Measurements from ENCODE around the gene CYP2U1.

The CYP2U1 gene

DNA sequence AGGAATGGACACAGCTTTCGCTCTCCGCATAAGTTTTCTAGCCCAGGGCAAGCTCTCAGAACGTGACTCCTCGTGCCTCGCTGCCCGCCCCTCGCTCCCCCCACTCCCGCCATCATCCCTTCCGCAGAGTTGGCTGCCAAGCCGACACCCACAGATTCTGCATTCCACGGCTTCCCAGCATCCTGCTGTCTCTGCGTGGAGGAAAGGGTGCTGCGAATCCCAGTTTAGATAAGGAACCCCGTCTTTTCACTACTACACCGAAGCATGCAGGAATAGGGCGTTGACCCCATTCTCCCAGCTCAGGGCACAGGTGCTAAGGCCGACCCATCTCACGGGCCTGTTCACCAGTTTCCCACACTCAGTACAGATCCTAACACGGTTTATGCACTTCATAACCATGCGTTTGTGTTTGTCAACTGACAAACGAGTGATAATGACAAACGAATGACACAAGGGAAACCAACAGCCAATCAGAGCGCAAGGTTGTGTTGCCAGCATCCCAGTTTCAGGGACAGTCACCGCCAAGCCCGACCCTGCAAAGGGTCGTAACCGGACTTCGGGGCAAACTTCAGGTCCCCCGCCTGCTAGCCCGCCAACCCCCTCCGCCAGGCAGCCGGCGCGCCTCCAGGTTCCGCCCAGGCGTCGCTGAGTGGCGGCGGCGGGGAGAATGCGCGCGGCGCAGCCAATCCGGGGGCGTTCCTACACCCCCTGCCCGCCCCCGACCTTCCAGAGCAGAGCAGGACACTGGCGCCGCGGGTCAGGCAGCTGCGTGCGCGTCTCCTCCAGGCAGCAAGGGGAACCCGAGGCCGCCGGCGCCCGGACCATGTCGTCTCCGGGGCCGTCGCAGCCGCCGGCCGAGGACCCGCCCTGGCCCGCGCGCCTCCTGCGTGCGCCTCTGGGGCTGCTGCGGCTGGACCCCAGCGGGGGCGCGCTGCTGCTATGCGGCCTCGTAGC is at the start of gene CYP2U1:
TSS of gene CYP2U1 (plus strand) at position 729 of the 954 bp plus-strand sequence. CDS start at position 824, 95 bp downstream.
- H3K4me3 ChIP-seq (replicated peaks; ENCODE audit: low read depth, low read length): peak within 1 kb of the TSS; percentile 71
- TF ChIP-seq, protein P1, sequence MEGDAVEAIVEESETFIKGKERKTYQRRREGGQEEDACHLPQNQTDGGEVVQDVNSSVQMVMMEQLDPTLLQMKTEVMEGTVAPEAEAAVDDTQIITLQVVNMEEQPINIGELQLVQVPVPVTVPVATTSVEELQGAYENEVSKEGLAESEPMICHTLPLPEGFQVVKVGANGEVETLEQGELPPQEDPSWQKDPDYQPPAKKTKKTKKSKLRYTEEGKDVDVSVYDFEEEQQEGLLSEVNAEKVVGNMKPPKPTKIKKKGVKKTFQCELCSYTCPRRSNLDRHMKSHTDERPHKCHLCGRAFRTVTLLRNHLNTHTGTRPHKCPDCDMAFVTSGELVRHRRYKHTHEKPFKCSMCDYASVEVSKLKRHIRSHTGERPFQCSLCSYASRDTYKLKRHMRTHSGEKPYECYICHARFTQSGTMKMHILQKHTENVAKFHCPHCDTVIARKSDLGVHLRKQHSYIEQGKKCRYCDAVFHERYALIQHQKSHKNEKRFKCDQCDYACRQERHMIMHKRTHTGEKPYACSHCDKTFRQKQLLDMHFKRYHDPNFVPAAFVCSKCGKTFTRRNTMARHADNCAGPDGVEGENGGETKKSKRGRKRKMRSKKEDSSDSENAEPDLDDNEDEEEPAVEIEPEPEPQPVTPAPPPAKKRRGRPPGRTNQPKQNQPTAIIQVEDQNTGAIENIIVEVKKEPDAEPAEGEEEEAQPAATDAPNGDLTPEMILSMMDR (IDR thresholded peaks at IDR 0.05; ENCODE audit: low read length, missing control alignments): no peak
- DNase-seq (ENCODE audit: low read depth): peak; percentile 75

DNA sequence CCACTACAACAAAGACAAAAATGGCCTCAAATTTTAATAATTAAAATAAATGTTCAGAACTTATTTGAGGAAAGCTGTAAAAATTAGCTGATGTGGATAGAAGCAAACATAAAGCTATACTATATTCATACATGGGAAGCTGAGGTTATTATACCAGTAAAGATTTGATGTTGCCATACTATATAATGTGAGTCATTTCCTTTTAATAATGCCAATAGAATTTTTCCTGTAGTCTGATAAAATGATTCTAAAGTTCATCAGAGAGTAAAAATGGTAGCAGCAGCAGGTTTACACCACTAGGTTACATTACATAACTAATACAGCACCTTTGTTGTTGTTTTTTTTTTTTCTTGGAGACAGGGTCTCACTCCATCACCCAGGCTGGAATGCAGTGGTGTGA is 45.5 kb upstream of the CYP2U1 start:
- H3K4me3 ChIP-seq (replicated peaks; ENCODE audit: low read depth, low read length): no peak overlapping the region
- TF ChIP-seq, protein P1 (IDR thresholded peaks at IDR 0.05; ENCODE audit: low read length, missing control alignments): no peak
- no peak for DNase-seq (ENCODE audit: low read depth)

DNA sequence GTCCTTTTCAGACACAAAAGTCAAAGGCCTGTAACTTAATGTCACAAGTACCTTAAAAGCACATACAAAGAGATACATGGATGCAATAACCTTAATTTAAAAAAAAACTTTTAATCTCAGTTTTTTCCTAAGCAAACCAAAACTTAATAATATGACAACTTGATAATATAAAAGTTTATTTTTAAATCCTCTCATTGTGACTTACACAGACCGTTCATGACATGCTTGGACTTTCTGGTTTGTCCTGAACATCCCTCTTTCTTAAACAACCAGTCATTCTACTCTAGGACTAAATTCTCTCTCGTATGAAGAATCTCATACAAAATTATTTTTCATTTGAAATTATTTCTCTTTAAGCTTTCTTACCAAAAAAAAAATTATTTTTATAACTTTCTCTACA is 43.1 kb upstream of the CYP2U1 start:
- DNase-seq (ENCODE audit: low read depth): no peak
- TF ChIP-seq, protein P1 (IDR thresholded peaks at IDR 0.05; ENCODE audit: low read length, missing control alignments): no peak
- H3K4me3 ChIP-seq (replicated peaks; ENCODE audit: low read depth, low read length): no peak overlapping the region

DNA sequence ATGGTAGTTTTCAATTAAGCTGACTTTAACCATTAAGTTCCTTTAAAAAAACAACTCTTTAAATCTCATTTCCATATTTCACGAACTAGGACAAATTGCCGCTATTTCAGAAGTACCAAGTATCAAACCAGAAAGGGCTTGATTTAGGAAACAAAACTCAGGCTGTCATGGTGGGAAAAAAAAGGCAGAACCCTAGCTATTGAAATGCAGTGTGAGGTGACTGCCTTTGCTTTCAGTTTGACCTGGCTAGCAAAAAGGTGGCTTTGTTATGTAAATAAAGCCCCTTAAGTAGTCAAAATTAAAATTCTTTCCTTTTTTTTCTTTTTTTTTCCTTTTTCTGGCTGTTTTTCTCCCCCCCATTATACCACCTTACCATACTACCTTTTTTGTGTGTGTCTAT is 40.6 kb upstream of the CYP2U1 start:
- TF ChIP-seq, protein P1 (IDR thresholded peaks at IDR 0.05; ENCODE audit: low read length, missing control alignments): no peak
- no peak for DNase-seq (ENCODE audit: low read depth)
- no peak overlapping the region for H3K4me3 ChIP-seq (replicated peaks; ENCODE audit: low read depth, low read length)

DNA sequence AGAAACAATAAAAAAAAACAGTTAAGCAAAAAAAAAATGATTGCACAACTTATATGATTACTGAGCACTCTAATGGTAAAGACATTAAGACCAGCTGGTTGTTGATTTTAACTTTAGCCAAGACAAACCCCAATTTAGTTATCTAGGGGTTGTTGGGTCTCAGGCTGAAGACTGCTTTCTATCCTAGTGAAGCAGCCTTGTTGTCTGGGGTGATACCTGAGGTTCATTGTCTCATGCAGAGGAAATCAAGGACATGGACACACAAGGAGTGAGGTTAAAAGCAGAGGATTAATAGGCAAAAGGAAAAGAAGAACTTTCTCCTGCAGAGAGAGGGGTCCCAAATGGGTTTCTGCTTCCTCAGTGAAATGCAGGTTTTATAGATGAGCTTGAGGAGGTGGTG is 40.0 kb upstream of the CYP2U1 start:
- no peak for DNase-seq (ENCODE audit: low read depth)
- H3K4me3 ChIP-seq (replicated peaks; ENCODE audit: low read depth, low read length): no peak overlapping the region
- TF ChIP-seq, protein P1 (IDR thresholded peaks at IDR 0.05; ENCODE audit: low read length, missing control alignments): no peak

DNA sequence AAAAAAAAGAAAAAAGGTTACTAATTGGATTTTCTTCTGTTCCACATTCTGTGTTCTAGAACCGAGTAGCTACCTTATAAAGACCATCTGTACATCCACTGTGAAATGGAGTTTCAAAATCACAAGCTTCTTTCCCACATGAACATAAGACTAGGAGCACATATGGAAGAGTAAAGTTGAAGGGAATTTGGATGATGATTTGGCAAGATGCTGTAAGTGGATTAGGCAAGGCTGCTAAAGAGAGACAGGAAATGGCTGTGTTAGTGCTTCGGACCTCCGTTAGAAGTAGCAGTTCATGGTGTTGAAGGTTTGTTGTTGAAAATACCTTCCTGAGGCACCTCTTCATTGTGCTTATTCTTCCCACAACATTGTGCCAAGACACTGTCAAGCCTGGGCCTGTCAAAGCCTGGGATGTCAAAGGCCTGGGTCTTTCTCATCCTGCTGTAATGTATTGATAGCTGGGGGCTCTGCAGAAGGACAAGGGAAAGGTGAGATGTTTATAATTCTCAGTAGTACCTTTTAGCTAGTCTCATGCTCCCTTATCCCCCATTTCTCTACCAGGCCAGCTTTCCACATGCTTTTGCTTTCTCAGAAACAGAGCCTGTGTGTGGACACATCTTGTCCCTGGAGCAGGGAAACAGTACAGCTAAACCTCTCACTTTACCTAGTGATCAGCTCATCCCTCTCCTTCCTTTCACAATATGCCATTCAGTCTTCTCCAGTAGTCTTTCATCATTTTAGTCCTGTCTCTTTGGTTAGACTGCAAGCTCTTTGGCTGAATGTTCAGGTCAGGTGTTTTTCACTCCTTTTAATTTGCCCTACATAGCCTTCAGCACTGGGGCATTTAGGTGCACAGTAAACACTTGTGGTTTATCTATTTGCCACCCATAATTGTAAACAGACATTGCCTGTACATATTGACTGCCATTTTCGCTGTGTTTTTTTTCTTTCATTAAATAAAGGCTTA is 37.9 kb upstream of the CYP2U1 start:
- H3K4me3 ChIP-seq (replicated peaks; ENCODE audit: low read depth, low read length): no peak overlapping the region
- DNase-seq (ENCODE audit: low read depth): peak; percentile 53
- TF ChIP-seq, protein P1 (IDR thresholded peaks at IDR 0.05; ENCODE audit: low read length, missing control alignments): no peak
